HG03103 (cell line): ENCODE results near the gene ARHGDIA.
"Not testable (repeated sequence)": the region's sequence is repeated elsewhere in the genome, so short reads cannot be mapped to it uniquely, and the experiment has no call there.

Source experiments
- ATAC-seq: cut with Tn5 transposase; IDR thresholded peaks from one replicate; pipeline ENCODE4 v1.9.1; 2021; ENCODE audit warnings: low read depth; ENCODE audit not compliant: unreplicated experiment

Gene ARHGDIA

GRCh38 chr17:81870981-81871386 is at the start of gene ARHGDIA:
TSS of gene ARHGDIA (minus strand) at chr17:81871337. CDS start at chr17:81869930, 1,407 bp downstream.
- ATAC-seq: peak; percentile 7

GRCh38 chr17:81918832-81919545 is 47.9 kb upstream of the ARHGDIA start:
- no peak for ATAC-seq

- ATAC-seq: not testable (repeated sequence)
Observed at GRCh38 chr17:81918333-81918669, 47.2 kb upstream of the ARHGDIA start.

- ATAC-seq: peak; percentile 55
Observed at GRCh38 chr17:81917565-81918332, 46.6 kb upstream of the ARHGDIA start, which contains the start of gene SIRT7. TSS of gene SIRT7 (minus strand) at chr17:81918176. CDS start at chr17:81918131, 45 bp downstream.

GRCh38 chr17:81916234-81917001 is 45.3 kb upstream of the ARHGDIA start:
- ATAC-seq: no peak

- no peak for ATAC-seq
Observed at GRCh38 chr17:81915331-81915730, 44.2 kb upstream of the ARHGDIA start.

- ATAC-seq: no peak
Observed at GRCh38 chr17:81914103-81914850, 43.1 kb upstream of the ARHGDIA start.

- ATAC-seq: no peak
Observed at GRCh38 chr17:81913394-81914102, 42.4 kb upstream of the ARHGDIA start.

- ATAC-seq: no peak
Observed at GRCh38 chr17:81912441-81913309, 41.5 kb upstream of the ARHGDIA start.

GRCh38 chr17:81911969-81912368 is 40.8 kb upstream of the ARHGDIA start:
- ATAC-seq: no peak

- peak; percentile 83 for ATAC-seq
Observed at GRCh38 chr17:81911277-81911961, 40.3 kb upstream of the ARHGDIA start, which contains the start of gene PCYT2. TSS of gene PCYT2 (minus strand) at chr17:81911399. CDS start at chr17:81911355, 44 bp downstream.

- no peak for ATAC-seq
Observed at GRCh38 chr17:81910840-81911276, 39.7 kb upstream of the ARHGDIA start.

GRCh38 chr17:81909966-81910839 is 39.1 kb upstream of the ARHGDIA start:
- no peak for ATAC-seq

GRCh38 chr17:81909231-81909630 is 38.1 kb upstream of the ARHGDIA start:
- ATAC-seq: no peak

GRCh38 chr17:81908793-81909192 is 37.7 kb upstream of the ARHGDIA start:
- ATAC-seq: no peak

- no peak for ATAC-seq
Observed at GRCh38 chr17:81907219-81908145, 36.3 kb upstream of the ARHGDIA start.
